DND-41 (cell line): Measurements from ENCODE around the gene TOM1.

Source experiments
- EZH2 ChIP-seq: IDR thresholded peaks from 3 replicates; pipeline ENCODE4 v1.6.1; 2012; ENCODE audit warnings: borderline replicate concordance, low read depth, mild to moderate bottlenecking, moderate library complexity, low read length, inconsistent platforms; ENCODE audit not compliant: severe bottlenecking
- TF ChIP-seq, protein P1 (sequence below): IDR thresholded peaks from 2 replicates; pipeline ENCODE4 v1.5.1; 2012; ENCODE audit warnings: borderline replicate concordance, low read length, moderate library complexity, mild to moderate bottlenecking; ENCODE audit not compliant: poor library complexity, severe bottlenecking; ENCODE audit errors: extremely low read depth

DNA sequence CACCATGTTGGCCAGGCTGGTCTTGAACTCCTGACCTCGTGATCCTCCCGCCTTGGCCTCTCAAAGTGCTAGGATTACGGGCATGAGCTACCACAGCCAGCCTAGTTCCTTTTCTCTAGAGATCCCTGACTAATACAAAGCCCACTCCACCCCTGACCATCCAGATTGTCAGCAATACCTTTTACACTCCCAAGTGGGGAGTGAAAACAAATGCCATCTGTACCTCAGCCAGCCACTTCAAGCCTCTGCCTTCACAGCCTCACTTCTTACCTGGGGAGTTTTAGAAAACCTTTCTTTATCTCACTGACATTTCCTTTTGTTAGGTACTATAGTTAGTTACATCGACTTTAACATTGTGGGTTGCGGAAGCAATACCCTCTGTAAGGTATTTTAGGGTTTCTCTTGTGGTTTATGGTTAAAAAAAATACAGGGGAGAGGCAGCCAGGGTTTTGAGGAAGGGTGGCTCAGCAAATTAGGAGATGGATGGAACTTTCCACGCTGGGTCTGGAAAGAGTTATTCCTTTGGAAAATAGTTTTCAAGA lies 8.9 kb downstream of the TOM1 start:
- TF ChIP-seq, protein P1, sequence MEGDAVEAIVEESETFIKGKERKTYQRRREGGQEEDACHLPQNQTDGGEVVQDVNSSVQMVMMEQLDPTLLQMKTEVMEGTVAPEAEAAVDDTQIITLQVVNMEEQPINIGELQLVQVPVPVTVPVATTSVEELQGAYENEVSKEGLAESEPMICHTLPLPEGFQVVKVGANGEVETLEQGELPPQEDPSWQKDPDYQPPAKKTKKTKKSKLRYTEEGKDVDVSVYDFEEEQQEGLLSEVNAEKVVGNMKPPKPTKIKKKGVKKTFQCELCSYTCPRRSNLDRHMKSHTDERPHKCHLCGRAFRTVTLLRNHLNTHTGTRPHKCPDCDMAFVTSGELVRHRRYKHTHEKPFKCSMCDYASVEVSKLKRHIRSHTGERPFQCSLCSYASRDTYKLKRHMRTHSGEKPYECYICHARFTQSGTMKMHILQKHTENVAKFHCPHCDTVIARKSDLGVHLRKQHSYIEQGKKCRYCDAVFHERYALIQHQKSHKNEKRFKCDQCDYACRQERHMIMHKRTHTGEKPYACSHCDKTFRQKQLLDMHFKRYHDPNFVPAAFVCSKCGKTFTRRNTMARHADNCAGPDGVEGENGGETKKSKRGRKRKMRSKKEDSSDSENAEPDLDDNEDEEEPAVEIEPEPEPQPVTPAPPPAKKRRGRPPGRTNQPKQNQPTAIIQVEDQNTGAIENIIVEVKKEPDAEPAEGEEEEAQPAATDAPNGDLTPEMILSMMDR: no peak
- no peak for TF ChIP-seq EZH2
